IPS-11a (cell line): Measurements from ENCODE around the gene ZNF521.

ENCODE experiments used
- H3K4me3 ChIP-seq: one replicate; pipeline ENCODE4 v1.5.1; 2013; ENCODE audit warnings: low read depth, low read length, control low read depth

The ZNF521 gene

GRCh38 chr18:25253136-25253535 lies 98.8 kb downstream of the ZNF521 start:
- no peak overlapping the region for H3K4me3 ChIP-seq

GRCh38 chr18:25251068-25251467 lies 100.9 kb downstream of the ZNF521 start:
- no peak overlapping the region for H3K4me3 ChIP-seq

GRCh38 chr18:25250474-25250851 lies 101.5 kb downstream of the ZNF521 start:
- H3K4me3 ChIP-seq, result no peak overlapping the region

DNA sequence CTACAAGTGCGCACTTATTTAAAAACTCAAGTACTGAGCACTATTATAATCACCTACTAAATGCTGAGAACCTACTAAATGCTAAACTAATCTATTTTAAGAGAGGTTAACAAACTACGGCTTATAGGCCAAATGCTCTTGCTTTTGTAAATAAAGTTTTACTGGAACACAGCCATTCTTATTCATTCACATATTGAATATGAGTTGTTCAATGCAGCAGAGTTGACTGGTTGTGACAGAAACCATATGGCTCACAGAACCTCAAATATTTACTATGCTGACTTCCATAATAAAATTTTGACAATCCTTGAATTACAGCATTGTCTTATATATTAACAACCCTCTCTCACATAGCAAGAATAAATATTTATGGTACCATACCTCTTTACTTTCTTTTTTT lies 103.2 kb downstream of the ZNF521 start:
- no peak overlapping the region for H3K4me3 ChIP-seq

- no peak overlapping the region for H3K4me3 ChIP-seq
Measured at GRCh38 chr18:25247725-25248124, 104.2 kb downstream of the ZNF521 start.

DNA sequence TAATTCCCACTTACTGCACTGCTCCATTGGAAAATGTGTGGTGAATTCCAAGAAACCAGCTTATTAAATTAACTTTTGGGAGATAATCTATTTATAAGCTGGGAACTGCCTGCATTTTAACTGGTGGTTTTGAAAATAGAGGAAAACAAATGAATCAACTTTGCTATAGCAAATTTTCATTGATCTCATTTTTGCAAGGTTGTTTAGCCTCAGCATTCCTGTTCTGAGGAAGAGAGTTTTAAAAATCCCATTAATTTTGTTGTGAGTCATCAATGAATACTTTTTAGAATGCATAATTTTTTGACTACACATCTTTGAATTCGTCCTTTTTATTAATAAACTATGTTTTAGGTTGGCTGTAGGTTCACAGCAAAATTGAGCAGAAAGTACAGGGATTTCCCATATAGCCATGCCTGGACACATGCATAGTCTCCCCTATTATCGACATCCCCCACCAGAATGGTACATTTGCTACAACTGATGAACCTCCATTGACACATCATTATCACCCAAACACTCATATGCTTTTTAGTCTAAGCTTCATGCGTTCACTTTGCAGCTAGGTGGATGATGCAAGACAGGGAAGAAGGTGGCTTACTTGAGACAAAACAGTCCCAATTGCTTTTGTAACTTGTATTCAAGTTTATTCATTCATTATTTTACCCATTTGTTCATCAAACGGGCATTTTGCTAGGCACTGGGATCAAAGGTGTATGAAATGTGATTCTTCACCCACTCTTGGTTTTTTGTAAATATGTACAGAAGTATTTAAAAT lies 106.9 kb downstream of the ZNF521 start:
- no peak overlapping the region for H3K4me3 ChIP-seq

DNA sequence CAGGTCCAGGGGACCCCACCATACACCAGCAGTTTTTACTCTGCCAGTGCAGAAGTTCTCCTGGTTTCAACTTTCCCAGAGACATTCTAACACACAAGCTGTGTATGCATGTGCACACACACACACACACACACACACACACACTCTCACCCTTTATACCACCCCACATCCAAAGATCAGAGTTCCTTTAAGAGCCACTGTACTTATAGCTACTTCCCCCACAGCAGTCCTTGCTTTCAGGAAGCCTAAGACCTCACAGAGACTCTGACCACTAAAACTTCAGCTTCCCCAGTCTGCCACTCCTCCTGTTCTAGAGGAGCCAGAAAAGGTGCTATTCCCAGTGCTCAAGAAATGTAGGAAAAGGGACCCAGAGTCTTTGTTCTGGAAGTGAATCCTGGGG lies 107.8 kb downstream of the ZNF521 start:
- H3K4me3 ChIP-seq, result no peak overlapping the region

DNA sequence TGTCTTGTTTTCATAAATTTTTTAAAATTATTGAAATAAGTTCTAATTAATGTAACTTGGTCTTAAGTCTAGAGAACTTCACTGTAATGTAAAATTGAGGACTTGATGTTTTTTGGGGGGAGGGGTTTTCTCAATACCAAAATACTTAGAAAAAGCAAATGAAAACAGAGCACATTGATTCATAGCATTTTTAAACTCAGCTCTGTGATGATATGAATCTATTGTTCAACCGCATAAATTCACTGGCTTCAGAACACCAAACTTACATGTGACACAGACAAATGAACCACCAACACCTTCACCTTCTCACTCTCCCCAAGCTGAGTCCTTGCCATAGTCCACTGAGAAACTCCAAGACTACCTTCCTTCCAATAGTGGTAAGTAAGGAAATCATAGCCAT lies 108.2 kb downstream of the ZNF521 start:
- no peak overlapping the region for H3K4me3 ChIP-seq

DNA sequence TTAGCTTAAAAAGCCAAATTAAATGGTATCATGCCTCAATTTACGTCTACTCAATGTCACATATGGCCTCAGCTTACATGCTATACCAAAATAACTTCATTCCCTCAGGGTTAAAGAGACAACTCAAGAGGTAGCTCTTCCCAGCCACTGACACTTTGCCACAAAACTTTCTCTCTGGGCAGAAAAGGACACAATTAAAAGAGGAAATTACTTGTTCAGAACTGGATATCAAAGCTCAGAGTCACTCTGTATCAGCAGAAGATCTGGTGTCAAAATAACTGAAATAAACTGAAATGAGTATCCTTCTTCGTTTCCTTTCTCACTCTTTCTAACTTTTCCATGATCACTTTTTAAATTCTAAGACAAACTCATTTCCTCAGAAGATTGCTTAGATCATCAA lies 108.7 kb downstream of the ZNF521 start:
- H3K4me3 ChIP-seq, result no peak overlapping the region

DNA sequence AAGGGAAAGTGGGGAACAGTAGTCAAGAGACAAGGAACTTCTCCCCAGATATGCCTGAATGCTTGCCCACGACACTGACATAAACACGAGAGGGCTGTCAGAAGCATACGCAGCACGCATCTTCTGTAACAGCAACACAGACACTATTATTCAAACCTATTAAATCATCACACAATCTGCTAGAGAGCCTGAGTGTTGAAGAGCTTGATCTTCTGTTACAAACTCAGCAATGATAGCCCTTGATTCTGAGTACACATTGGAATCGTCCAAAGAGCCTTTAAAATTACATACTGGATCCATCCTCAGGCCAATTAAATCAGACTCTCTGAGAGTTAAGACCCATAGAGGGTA lies 111.6 kb downstream of the ZNF521 start:
- H3K4me3 ChIP-seq, result no peak overlapping the region

DNA sequence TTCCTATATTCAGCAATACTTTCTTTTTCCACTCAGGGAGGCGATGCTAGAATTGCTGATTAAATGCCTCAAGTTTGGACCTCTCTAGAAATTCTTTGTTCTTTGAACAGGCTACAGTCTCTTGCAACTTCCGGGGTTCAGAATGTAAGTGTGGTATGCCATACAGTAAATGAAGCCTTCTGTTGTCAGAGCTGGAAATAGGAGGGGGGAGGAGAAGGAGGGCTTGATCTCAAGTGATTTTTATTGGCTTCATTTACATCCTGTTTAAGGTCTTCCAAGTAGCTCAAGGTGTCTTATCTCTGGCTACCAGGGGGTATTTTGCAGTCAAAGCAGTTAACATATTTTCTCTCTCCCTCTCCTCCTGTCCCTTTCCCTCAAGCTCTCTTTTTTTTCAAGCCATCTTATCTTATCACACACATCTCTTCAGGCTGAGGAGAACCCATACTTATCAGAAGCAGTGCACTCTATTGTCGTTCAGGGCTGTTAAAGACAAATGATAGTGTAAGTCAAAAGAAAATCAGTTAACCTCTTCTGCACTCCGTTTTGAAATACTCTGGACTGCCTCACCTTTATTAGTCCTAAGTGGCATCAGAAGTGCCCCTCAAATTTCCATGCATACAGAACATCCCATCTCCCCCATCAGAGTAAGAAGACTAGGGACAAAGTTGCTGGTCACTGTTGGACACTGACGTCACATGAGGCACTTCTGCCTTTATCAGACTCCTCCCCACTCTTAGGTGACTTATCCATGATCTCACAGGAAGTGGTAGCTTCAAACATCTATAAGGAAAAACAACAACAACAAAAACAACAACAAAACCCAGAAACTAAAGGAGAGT lies 112.2 kb downstream of the ZNF521 start:
- H3K4me3 ChIP-seq, result no peak overlapping the region

DNA sequence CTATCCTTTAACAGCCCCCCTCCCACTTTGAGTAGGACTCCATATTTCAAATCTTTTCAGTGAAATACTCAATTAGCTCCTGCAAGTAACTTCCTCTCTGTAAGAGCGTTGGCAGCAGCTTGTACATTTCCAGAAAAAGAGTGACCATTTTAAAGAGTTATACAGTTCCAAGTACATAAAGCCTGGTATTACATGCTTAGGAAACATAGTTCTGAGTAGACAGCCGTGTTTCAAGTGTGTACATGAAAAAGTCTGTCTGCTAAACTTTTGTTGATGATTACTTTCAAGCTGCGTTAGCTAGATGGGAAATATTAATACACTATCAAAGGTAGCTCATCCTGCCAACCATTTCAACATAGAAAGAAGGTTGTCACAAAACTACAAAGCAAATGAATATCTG lies 112.8 kb downstream of the ZNF521 start:
- H3K4me3 ChIP-seq, result no peak overlapping the region

GRCh38 chr18:25237571-25238267 lies 114.2 kb downstream of the ZNF521 start:
- no peak overlapping the region for H3K4me3 ChIP-seq

- H3K4me3 ChIP-seq, result no peak overlapping the region
Measured at GRCh38 chr18:25236736-25237135, 115.2 kb downstream of the ZNF521 start.

DNA sequence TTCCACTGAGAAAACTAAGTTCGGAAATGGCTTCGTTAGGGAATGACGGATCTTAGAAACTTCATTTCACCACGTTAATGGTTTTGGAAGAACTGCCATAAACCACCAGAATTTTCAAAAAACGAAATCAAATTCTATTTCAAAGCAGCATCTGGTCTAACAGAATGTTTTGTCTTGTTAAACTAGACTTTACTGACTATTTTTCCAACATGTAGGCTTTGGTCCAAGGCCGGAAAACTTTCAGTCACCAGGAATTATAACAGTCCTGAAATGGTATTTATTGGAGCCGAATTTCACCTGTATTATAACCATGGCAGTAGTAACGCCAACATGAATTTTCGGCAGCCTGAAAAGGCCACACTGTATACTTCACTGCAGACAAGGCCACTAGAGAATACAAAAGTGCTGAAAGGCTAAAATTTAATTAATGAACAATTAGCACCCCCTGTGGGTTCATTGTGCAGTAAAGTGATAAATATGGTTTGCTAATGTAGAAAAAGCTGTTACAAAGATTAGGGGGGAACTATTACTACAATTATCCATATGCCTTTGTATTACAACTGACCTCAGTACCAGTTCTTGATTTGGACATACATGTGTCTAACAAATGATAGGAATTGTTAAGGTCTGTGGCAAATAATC lies 116.4 kb downstream of the ZNF521 start:
- H3K4me3 ChIP-seq, result no peak overlapping the region

DNA sequence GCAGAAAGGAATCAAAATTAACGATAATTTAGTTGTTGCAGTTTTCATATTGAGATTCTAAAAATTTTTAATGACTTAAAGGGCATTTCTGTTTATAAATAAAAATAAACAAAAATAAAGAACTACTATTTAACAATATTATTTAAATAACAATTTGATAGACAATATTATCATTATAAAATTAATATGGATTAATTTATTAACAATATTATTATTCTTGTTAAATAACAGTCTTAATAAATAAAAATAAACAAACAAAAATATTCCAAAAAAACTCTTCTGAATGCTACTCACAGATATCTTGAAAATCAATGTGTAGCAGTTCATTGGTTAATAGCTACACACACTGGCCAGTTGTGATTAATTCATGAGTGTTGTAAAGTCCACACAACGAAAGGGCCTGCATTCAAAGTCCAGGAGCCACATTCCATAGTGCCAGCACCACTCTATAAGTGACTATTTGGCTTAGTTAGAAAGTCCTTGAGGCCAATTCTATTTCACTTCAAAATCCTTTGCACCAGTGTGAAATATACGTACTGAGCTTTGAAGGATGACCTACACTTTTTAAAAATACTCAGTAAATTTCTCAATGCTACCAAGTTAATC lies 117.1 kb downstream of the ZNF521 start:
- no peak overlapping the region for H3K4me3 ChIP-seq

DNA sequence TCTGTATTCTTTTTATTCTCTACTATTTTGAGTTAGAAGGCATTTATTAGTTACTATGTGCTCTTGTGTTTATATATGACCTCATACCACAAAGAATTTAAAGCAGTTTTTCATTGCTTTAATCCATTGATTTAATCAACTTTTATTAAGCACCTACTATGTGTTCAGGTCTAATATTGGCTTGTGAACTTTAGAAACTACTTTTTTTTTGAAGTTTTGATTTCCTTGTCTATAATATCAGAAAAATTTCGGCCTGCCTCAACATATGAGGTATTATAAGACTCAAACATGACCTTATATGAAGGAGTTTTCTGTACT lies 117.7 kb downstream of the ZNF521 start:
- H3K4me3 ChIP-seq, result no peak overlapping the region

DNA sequence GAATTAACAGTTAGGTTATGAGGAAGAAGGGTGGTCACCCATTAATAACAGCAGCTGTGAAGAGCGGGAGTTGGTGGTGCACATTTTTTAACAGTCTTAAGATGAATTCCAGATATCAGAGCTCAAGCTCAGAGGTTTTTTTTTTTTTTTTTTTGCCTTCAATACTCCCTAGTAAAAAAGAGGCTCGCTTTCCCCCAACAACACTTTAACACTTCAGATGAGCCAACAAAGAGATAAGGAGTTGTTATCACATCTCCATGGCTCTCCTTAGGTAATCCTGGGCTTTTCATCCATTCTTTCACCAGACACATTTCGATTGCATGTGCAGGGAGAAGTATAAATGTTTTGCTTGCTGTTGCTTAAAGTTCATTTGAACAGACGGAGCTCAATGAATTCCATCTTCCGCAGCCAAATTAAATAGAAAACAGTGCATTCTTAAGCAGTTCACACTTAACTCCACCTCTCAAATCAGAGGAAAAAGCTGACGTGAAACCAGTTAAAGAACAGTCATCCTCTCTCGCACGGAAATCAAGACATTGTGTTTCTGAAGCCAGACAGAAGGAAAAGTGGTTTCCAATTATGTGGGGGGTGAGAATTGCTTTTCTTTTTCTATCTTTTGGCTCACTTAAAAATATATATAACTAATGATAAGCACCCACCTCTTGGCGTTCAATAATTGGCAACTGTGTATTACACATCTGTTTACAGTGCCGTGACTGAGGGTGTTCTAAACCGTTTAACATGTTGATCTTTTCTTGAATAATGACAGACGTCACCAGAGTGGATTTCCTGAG lies 118.2 kb downstream of the ZNF521 start:
- H3K4me3 ChIP-seq, result no peak overlapping the region

- H3K4me3 ChIP-seq, result no peak overlapping the region
Measured at GRCh38 chr18:25231327-25231691, 120.7 kb downstream of the ZNF521 start.

GRCh38 chr18:25230658-25231326 lies 121.2 kb downstream of the ZNF521 start:
- H3K4me3 ChIP-seq, result no peak overlapping the region
